ENCODE results near the gene PCBP3. TPM values are rescaled to one million over a fixed set of nuclear protein-coding genes. Genes with fewer than 3 reads are reported as not detected.
"Not testable (repeated sequence)": the region's sequence is repeated elsewhere in the genome, so short reads cannot be mapped to it uniquely, and the experiment has no call there.

The PCBP3 gene
- total RNA-seq, 1 experiment from 2014 or later: not detected

GRCh38 chr21:45678790-45679189 is 35.3 kb downstream of the PCBP3 start:
- DNase-seq (ENCODE audit: low spot score): not testable (repeated sequence)

GRCh38 chr21:45680215-45680614 is 36.7 kb downstream of the PCBP3 start:
- no peak for DNase-seq (ENCODE audit: low spot score)

GRCh38 chr21:45695086-45695485 is 51.6 kb downstream of the PCBP3 start:
- DNase-seq (ENCODE audit: low spot score): no peak

- DNase-seq (ENCODE audit: low spot score): no peak
Observed at GRCh38 chr21:45698493-45699184, 55.1 kb downstream of the PCBP3 start.

GRCh38 chr21:45699251-45699942 is 55.9 kb downstream of the PCBP3 start:
- no peak for DNase-seq (ENCODE audit: low spot score)

GRCh38 chr21:45699966-45700365 is 56.4 kb downstream of the PCBP3 start:
- DNase-seq (ENCODE audit: low spot score): no peak

GRCh38 chr21:45700461-45700860 is 56.9 kb downstream of the PCBP3 start:
- no peak for DNase-seq (ENCODE audit: low spot score)

GRCh38 chr21:45704311-45705108 is 61.0 kb downstream of the PCBP3 start:
- DNase-seq (ENCODE audit: low spot score): no peak

- DNase-seq (ENCODE audit: low spot score): no peak
Observed at GRCh38 chr21:45706299-45706698, 62.8 kb downstream of the PCBP3 start.

GRCh38 chr21:45709173-45709572 is 65.6 kb downstream of the PCBP3 start:
- no peak for DNase-seq (ENCODE audit: low spot score)

GRCh38 chr21:45709696-45710268 is 66.3 kb downstream of the PCBP3 start:
- DNase-seq (ENCODE audit: low spot score): no peak

GRCh38 chr21:45710306-45710705 is 66.8 kb downstream of the PCBP3 start:
- not testable (repeated sequence) for DNase-seq (ENCODE audit: low spot score)

- no peak for DNase-seq (ENCODE audit: low spot score)
Observed at GRCh38 chr21:45713613-45714012, 70.1 kb downstream of the PCBP3 start.

GRCh38 chr21:45715441-45715840 is 71.9 kb downstream of the PCBP3 start:
- DNase-seq (ENCODE audit: low spot score): no peak

- DNase-seq (ENCODE audit: low spot score): no peak
Observed at GRCh38 chr21:45718413-45718812, 74.9 kb downstream of the PCBP3 start.

GRCh38 chr21:45719177-45719802 is 75.8 kb downstream of the PCBP3 start:
- no peak for DNase-seq (ENCODE audit: low spot score)

GRCh38 chr21:45720204-45720603 is 76.7 kb downstream of the PCBP3 start:
- not testable (repeated sequence) for DNase-seq (ENCODE audit: low spot score)

- DNase-seq (ENCODE audit: low spot score): no peak
Observed at GRCh38 chr21:45721671-45722070, 78.1 kb downstream of the PCBP3 start.

GRCh38 chr21:45723049-45723958 is 79.8 kb downstream of the PCBP3 start:
- DNase-seq (ENCODE audit: low spot score): no peak

- DNase-seq (ENCODE audit: low spot score): no peak
Observed at GRCh38 chr21:45724345-45724961, 80.9 kb downstream of the PCBP3 start.
